ENCODE data around the gene CCDC194.
"Not testable (repeated sequence)": the region's sequence is repeated elsewhere in the genome, so short reads cannot be mapped to it uniquely, and the experiment has no call there.

Gene CCDC194

GRCh38 chr19:17370026-17370587 is 23.9 kb downstream of the CCDC194 start:
- no peak for DNase-seq (ENCODE audit: low read depth)

DNA sequence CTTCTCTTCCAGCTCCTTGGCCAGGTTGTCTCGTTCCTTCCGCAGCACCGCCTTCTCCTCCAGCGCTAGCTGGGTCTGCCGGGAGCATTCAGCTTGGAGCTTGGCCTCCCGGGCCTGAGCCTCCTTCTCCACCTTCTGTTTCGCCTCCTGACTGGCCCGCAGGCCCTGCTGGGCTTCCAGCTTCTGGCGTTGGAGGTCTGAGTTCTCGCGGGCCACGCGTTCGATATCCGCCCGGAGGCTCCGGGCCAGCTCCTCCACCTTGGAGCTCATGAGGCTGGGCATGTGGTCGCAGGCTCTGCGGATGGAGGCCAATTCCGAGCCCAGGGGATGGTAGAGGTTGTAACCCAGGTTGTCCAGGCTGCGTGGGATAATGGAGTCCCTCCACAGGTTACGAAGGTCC is 28.6 kb downstream of the CCDC194 start:
- DNase-seq (ENCODE audit: low read depth) = no peak

- DNase-seq (ENCODE audit: low read depth) = not testable (repeated sequence)
Observed at GRCh38 chr19:17363852-17364605, 30.0 kb downstream of the CCDC194 start.

DNA sequence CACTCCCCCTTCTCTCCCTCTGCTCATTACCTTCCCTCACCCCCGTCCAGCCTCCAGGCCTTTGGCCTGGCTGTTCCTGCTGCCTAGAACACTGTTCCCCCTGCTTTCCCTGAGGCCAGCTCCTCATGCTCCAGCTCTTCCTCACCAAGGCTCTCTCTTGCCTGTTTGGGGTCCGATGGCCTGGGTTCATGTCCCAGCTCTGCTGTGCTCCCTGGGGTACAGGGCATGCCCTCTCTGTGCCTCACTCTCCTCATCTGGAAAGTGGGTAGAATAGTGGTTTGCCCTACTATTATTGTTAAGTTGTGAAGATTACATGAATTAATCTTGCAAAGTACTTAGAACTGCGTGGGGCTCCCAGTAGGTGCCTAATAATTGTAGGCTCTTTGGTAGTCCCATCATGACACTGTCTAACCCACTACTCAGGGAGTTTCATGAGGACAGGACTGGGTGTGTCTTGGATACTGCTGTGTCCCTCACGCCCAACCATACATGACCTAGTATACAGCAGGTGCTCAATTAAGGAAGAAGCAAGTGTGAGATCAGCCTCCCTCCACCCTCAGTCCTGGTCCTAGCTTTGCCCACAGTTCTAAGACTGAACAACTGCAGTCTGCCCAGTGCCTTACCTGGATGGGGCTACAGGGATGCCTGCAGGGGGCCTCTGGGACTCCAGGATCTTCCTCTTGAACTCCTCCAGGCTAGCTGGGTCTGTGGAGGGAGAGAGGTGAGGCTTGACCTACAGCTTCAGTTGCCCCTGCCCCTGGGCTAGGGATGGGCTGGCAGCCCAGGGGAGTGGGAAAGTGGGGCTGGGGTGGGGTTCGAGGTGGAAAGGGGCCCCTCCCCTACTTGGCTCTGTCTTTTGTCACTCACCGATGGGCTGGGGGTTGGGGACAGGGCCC is 33.8 kb downstream of the CCDC194 start:
- DNase-seq (ENCODE audit: low read depth) = no peak

- DNase-seq (ENCODE audit: low read depth) = no peak
Observed at GRCh38 chr19:17358395-17358794, 35.6 kb downstream of the CCDC194 start.

DNA sequence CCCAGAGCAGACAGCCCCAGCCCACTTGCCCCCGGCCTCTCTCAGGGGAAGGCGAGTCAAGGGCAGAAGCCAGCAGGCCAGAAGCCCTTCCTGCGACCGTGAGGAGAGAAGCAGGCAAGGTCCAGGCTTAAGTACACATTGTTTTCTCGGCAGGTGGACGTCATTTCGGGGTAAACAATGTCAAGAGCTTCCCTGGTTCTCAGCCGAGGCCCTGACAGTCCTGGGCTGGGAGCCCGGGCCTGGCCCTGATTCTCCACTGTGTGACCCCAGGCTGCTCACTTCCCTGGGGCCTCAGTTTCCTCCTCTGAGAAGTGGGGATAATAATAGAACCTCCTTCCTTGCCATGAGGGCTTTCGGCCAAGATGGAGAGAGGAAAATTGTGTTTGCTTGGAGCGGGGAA is 36.3 kb downstream of the CCDC194 start:
- no peak for DNase-seq (ENCODE audit: low read depth)

DNA sequence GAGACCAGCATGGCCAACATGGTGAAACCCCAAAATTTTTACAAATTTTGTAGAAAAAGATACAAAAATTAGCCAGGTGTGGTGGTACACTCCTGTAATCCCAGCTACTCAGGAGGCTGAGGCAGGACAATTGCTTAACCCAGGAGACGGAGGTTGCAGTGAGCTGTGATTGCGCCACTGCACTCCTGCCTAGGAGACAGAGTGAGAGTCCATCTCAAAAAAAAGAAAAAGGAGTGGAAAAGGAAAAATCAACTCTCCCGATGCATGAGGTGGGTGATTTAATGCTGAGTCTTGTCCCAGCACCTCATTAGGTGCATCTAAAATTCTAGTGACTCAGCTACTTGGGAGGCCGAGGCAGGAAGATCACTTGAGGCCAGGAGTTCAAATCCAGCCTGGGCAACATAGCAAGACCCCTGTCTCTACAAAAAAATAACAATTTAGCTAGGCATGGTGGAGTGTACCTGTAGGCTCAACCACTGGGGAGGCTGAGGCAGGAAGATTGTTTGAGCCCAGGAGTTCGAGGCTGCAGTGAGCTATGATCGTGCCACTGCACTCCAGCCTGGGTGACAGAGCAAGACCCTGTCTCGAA is 36.8 kb downstream of the CCDC194 start:
- DNase-seq (ENCODE audit: low read depth) = no peak

DNA sequence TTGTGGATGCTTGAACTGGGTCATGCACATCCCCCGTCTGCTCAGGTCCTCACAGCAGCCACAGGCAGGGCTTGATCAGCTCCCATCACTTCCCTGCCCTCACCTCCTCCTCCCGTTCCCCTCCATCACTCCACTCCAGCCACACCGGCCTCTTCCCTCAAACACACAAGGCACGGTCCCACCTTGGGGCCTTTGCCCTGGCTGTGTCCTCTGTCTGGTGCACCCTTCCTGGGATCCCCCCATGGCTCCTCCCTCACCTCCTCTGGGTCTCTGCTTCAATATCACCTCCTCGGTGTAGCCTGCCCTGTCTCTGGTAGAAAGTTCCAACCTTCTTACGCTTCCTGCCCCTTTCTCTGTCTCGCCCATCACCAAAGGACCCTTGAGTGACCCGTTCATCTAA is 40.6 kb downstream of the CCDC194 start:
- no peak for DNase-seq (ENCODE audit: low read depth)

- no peak for DNase-seq (ENCODE audit: low read depth)
Observed at GRCh38 chr19:17352608-17353280, 41.3 kb downstream of the CCDC194 start.

GRCh38 chr19:17351815-17352435 is 42.1 kb downstream of the CCDC194 start:
- DNase-seq (ENCODE audit: low read depth) = no peak

DNA sequence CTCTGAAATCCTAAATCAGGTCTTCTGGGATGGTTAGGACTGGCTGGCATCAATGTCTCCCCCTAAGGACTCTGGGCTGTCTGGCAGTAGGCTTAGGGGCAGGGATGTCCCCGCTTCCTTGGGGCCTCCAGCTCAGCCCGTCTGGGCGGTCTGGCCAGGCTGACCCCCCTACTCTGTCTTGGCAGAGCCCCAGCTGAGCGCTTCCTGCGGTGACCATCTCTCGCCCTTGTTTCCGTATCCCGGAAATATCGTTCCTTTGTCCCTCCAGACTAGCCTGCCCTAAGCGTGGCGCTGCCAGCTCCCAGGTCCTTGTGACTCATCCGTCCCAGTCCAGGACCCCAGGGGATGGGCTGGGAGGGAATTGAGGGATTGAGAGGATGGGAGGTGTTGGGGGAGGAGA is 45.3 kb downstream of the CCDC194 start:
- DNase-seq (ENCODE audit: low read depth) = no peak

GRCh38 chr19:17347877-17348276 is 46.1 kb downstream of the CCDC194 start:
- no peak for DNase-seq (ENCODE audit: low read depth)

DNA sequence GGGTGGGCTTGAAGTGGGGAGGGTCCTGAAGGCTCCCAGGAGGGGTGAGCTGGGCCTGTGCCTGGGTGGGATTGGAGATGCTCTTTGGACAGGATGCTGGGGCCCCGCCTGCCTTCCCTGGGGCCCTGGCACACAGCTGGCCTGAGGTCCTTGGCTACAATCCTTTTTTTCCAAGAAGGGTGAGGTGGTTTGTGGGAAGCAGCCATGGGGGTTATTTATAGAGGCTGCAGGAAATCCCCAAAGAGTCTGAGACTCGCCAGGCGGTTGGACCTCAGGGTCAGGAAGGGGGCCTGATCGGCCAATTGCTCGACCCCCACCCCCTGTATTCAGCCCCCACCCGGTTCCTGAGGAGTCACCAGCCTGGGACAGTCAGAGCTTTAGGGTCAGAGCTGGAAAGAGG is 46.6 kb downstream of the CCDC194 start:
- DNase-seq (ENCODE audit: low read depth) = no peak

DNA sequence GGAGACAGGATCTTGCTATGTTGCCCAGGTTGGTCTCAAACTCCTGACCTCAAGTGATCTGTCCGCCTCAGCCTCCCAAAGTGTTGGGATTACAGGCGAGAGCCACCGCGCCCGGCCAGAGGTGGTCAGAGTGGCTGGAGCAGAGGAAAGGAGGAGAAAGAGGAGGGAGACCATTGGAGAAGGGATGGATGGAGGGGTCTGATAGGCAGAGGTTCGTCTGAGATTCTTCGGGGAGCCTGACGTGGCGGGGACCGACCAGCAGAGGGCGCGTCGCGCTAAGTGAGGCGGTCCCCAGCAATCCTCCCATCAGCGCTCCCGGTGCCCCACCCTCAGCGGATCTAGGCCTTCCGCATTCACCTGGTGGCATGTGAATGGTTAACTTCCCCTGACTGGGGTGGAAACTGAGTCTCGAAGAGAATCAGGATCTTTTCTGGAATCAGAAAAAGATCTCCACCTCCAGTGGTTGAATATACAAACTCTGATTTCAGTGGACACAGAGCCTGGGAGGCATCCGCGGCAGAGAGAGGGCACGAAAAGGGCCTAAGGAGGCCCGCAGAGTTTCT is 47.8 kb downstream of the CCDC194 start:
- DNase-seq (ENCODE audit: low read depth) = peak; percentile 61

DNA sequence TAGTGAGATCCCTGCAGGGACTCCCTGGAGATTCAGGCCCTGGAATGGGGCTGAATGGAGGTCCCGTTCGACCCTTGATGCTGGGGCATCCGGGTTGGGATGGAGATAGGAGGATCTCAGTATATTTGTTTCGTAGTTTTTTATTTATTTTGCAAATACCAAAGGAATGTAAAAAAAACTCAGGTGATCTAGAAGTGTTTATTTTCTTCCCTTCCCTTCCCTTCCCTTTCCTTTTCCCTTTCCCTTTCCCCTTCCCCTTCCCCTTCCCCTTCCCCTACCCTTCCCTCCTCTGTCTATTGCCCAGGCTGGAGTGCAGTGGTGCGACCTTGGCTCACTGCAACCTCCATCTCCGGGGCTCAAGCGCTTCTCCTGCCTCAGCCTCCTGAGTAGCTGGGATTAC is 52.2 kb downstream of the CCDC194 start:
- DNase-seq (ENCODE audit: low read depth) = no peak

DNA sequence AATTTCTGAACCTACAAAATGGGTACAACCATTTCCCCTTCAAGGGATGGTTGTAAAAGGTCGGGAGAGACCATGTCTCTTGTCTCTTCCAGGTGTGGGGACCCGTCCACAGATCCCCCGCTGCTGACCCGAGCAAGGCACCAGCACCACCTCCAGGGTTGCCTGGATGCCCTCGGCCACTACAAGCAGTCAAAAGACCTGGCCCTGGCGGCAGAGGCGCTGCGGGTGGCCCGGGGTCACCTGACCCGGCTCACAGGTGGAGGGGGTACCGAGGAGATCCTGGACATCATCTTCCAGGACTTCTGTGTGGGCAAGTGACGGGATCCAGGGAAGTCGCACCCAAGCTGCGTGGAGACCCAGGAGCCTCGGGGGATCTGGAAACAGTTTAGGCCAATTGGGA is 52.6 kb downstream of the CCDC194 start:
- DNase-seq (ENCODE audit: low read depth) = no peak

- DNase-seq (ENCODE audit: low read depth) = no peak
Observed at GRCh38 chr19:17340871-17341357, 53.1 kb downstream of the CCDC194 start.

All from stimulated activated CD8-positive, alpha-beta memory T cell treated with anti-CD3 and anti-CD28 coated beads, Interleukin-7, amount 100 ng/mL, for 24 hours (primary cell).